ENCODE measurements around the gene SSU72. TPM values are rescaled to one million over a fixed set of nuclear protein-coding genes. Genes with fewer than 3 reads are reported as not detected.
"Not testable (repeated sequence)": the region's sequence is repeated elsewhere in the genome, so short reads cannot be mapped to it uniquely, and the experiment has no call there.

The SSU72 gene
- total and polyA plus RNA-seq, 2 donors (not counting 1 experiment from before 2014, with no cell fraction given) = 65.1 to 127 TPM

GRCh38 chr1:1558591-1558990, 16.1 kb downstream of the SSU72 start:
- Histone ChIP-seq H3K36me3 (ENCODE audit: control insufficient read depth, insufficient read depth, low read length) (peaks cover 11% of the 10 kb centered on the region), H3K4me1 (ENCODE audit: control insufficient read depth, extremely low read depth, insufficient read depth, low read length) (peaks cover 26% of the 10 kb centered on the region), H3K9ac (ENCODE audit: insufficient read depth, low read length) (no peak overlapping the region), H3K27ac (ENCODE audit: insufficient read depth, low read length) (no peak overlapping the region), H3K9me3 (ENCODE audit: control insufficient read depth, insufficient read depth, low read depth, low read length) (no peaks in the 10 kb centered on the region), H3K4me2 (ENCODE audit: extremely low read depth, insufficient read depth, low read length) (no peak overlapping the region), H3K27me3 (ENCODE audit: control insufficient read depth, insufficient read depth, low read length) (no peaks in the 10 kb centered on the region), H2AFZ (ENCODE audit: low read length) (no peak overlapping the region), H3K4me3 (replicated peaks in 1 of 4; ENCODE audit: control extremely low read depth in 1 of 4, insufficient read depth in 1 of 4, low read depth in 3 of 4, low read length in 4 of 4) (no peak overlapping the region), H4K20me1 (ENCODE audit: control insufficient read depth, extremely low read depth, insufficient read depth, low read length) (no peaks in the 10 kb centered on the region), H3K79me2 (ENCODE audit: control insufficient read depth, insufficient read depth, low read length) (peaks cover 35% of the 10 kb centered on the region)
- DNase-seq (ENCODE audit: low read depth in 2 of 2) = no peak
- TF ChIP-seq EZH2 (IDR thresholded peaks at IDR 0.05; ENCODE audit: low read length, missing control alignments) = no peak
- TF ChIP-seq CTCF (conservative IDR thresholded peaks at IDR 0.05 in 1 of 2, IDR thresholded peaks at IDR 0.05 in 1 of 2; ENCODE audit: low read depth in 1 of 2, low read length in 2 of 2) = no peak

- DNase-seq (ENCODE audit: low read depth in 2 of 2); H4K20me1 ChIP-seq (ENCODE audit: control insufficient read depth, extremely low read depth, insufficient read depth, low read length); H3K27me3 ChIP-seq (ENCODE audit: control insufficient read depth, insufficient read depth, low read length); H2AFZ ChIP-seq (ENCODE audit: low read length); H3K9ac ChIP-seq (ENCODE audit: insufficient read depth, low read length); H3K9me3 ChIP-seq (ENCODE audit: control insufficient read depth, insufficient read depth, low read depth, low read length); H3K4me2 ChIP-seq (ENCODE audit: extremely low read depth, insufficient read depth, low read length); H3K27ac ChIP-seq (ENCODE audit: insufficient read depth, low read length); H3K4me3 ChIP-seq (replicated peaks in 1 of 4; ENCODE audit: control extremely low read depth in 1 of 4, insufficient read depth in 1 of 4, low read depth in 3 of 4, low read length in 4 of 4): not testable (repeated sequence)
- Histone ChIP-seq H3K4me1 (ENCODE audit: control insufficient read depth, extremely low read depth, insufficient read depth, low read length) (peaks cover 22% of the 10 kb centered on the region), H3K36me3 (ENCODE audit: control insufficient read depth, insufficient read depth, low read length) (peaks cover 10% of the 10 kb centered on the region), H3K79me2 (ENCODE audit: control insufficient read depth, insufficient read depth, low read length) (peaks cover 31% of the 10 kb centered on the region)
Observed at GRCh38 chr1:1557688-1558087, 17.0 kb downstream of the SSU72 start.

- not testable (repeated sequence) for H3K36me3 ChIP-seq (ENCODE audit: control insufficient read depth, insufficient read depth, low read length); H3K27me3 ChIP-seq (ENCODE audit: control insufficient read depth, insufficient read depth, low read length); H3K9me3 ChIP-seq (ENCODE audit: control insufficient read depth, insufficient read depth, low read depth, low read length); H3K9ac ChIP-seq (ENCODE audit: insufficient read depth, low read length); H3K4me2 ChIP-seq (ENCODE audit: extremely low read depth, insufficient read depth, low read length); H2AFZ ChIP-seq (ENCODE audit: low read length); H3K4me3 ChIP-seq (replicated peaks in 1 of 4; ENCODE audit: control extremely low read depth in 1 of 4, insufficient read depth in 1 of 4, low read depth in 3 of 4, low read length in 4 of 4); H4K20me1 ChIP-seq (ENCODE audit: control insufficient read depth, extremely low read depth, insufficient read depth, low read length); H3K27ac ChIP-seq (ENCODE audit: insufficient read depth, low read length); DNase-seq (ENCODE audit: low read depth in 2 of 2)
- peaks cover 31% of the 10 kb centered on the region for H3K79me2 ChIP-seq (ENCODE audit: control insufficient read depth, insufficient read depth, low read length)
- H3K4me1 ChIP-seq (ENCODE audit: control insufficient read depth, extremely low read depth, insufficient read depth, low read length) = peaks cover 17% of the 10 kb centered on the region
Observed at GRCh38 chr1:1556961-1557360, 17.7 kb downstream of the SSU72 start.

GRCh38 chr1:1556505-1556904, 18.2 kb downstream of the SSU72 start:
- H3K79me2 ChIP-seq (ENCODE audit: control insufficient read depth, insufficient read depth, low read length) = peaks cover 31% of the 10 kb centered on the region
- no peaks in the 10 kb centered on the region for H3K9me3 ChIP-seq (ENCODE audit: control insufficient read depth, insufficient read depth, low read depth, low read length)
- H3K27me3 ChIP-seq (ENCODE audit: control insufficient read depth, insufficient read depth, low read length) = no peaks in the 10 kb centered on the region
- H3K9ac ChIP-seq (ENCODE audit: insufficient read depth, low read length) = no peak overlapping the region
- H3K27ac ChIP-seq (ENCODE audit: insufficient read depth, low read length) = no peak overlapping the region
- H3K4me2 ChIP-seq (ENCODE audit: extremely low read depth, insufficient read depth, low read length) = no peak overlapping the region
- DNase-seq (ENCODE audit: low read depth in 2 of 2) = no peak
- no peak for TF ChIP-seq EZH2 (IDR thresholded peaks at IDR 0.05; ENCODE audit: low read length, missing control alignments)
- TF ChIP-seq CTCF (conservative IDR thresholded peaks at IDR 0.05 in 1 of 2, IDR thresholded peaks at IDR 0.05 in 1 of 2; ENCODE audit: low read depth in 1 of 2, low read length in 2 of 2) = no peak
- no peaks in the 10 kb centered on the region for H4K20me1 ChIP-seq (ENCODE audit: control insufficient read depth, extremely low read depth, insufficient read depth, low read length)
- peaks cover 4% of the 10 kb centered on the region for H3K36me3 ChIP-seq (ENCODE audit: control insufficient read depth, insufficient read depth, low read length)
- no peak overlapping the region for H2AFZ ChIP-seq (ENCODE audit: low read length)
- no peak overlapping the region for H3K4me3 ChIP-seq (replicated peaks in 1 of 4; ENCODE audit: control extremely low read depth in 1 of 4, insufficient read depth in 1 of 4, low read depth in 3 of 4, low read length in 4 of 4)
- peaks cover 13% of the 10 kb centered on the region for H3K4me1 ChIP-seq (ENCODE audit: control insufficient read depth, extremely low read depth, insufficient read depth, low read length)

All from fibroblast of lung (primary cell).